C4-2B (cell line): ENCODE measurements around the gene PHOSPHO2.
A peak's percentile ranks its signal among the peaks of the same experiment; 100 is the strongest.

ENCODE experiments used
- ZFX ChIP-seq: fragments of 450-650 bp; IDR thresholded peaks from 2 replicates; pipeline ENCODE4 v1.6.1; 2017
- TF ChIP-seq, protein P1 (sequence below): fragments of 450-650 bp; conservative IDR thresholded peaks from 2 replicates; pipeline ENCODE4 v1.5.1; 2017; ENCODE audit warnings: mild to moderate bottlenecking

DNA sequence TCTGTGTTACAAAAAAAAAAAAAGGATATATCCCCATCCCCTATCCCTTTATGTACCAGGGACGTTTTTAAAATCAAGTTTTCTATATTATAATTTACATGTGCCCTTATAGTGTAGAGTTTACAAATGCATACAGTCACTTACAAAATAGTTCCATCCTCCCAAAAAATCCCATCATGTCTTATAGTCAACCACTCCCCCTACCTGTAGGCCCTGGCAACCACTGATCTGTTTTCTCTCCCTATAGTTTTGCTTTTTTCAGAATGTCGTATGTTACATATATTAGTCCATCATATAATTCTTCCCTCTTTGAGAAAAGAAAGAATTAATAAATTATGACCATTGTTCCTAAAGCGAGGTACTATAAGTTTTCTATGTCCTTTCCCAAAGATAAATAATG, 17.9 kb upstream of the PHOSPHO2 start:
- TF ChIP-seq, protein P1, sequence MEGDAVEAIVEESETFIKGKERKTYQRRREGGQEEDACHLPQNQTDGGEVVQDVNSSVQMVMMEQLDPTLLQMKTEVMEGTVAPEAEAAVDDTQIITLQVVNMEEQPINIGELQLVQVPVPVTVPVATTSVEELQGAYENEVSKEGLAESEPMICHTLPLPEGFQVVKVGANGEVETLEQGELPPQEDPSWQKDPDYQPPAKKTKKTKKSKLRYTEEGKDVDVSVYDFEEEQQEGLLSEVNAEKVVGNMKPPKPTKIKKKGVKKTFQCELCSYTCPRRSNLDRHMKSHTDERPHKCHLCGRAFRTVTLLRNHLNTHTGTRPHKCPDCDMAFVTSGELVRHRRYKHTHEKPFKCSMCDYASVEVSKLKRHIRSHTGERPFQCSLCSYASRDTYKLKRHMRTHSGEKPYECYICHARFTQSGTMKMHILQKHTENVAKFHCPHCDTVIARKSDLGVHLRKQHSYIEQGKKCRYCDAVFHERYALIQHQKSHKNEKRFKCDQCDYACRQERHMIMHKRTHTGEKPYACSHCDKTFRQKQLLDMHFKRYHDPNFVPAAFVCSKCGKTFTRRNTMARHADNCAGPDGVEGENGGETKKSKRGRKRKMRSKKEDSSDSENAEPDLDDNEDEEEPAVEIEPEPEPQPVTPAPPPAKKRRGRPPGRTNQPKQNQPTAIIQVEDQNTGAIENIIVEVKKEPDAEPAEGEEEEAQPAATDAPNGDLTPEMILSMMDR = peak; percentile 31
- TF ChIP-seq ZFX = no peak
